IMR-90 (cell line): ENCODE data around the gene AMACR. TPM values are rescaled to one million over a fixed set of nuclear protein-coding genes. Genes with fewer than 3 reads are reported as not detected.

Source experiments
- ATAC-seq: fragments of 200-7000 bp; cut with Tn5 transposase; 2 replicates; pipeline ENCODE4 v1.9.1; 2020; ENCODE audit warnings: low read depth, mild to moderate bottlenecking, moderate library complexity
- BruUV-seq: library from RNA; stranded (reverse); fragments of 400-500 nt; replicated peaks from 2 replicates; lab custom pipeline; 2021; lab: Mats Ljungman, UMichigan
- CTCF ChIA-PET: fragments of 300-600 bp; formaldehyde crosslinking; extraction: SDS; loops from one replicate; lab custom pipeline; 2021; ENCODE audit warnings: antibody characterized with exemption; lab: Yijun Ruan, JAX
- POLR2A ChIA-PET: fragments of 300-600 bp; sonication (Branson Sonifier 250); formaldehyde crosslinking; loops from one replicate; lab custom pipeline; 2022; ENCODE audit warnings: antibody characterized with exemption; ENCODE audit not compliant: unreplicated experiment; lab: Charles Lee
- DNase-seq: peaks from one replicate; pipeline ENCODE4 v3.0.0; 2013
- H2AFZ ChIP-seq: replicated peaks from 2 replicates; pipeline ENCODE3; 2013; ENCODE audit warnings: low read length, mild to moderate bottlenecking; ENCODE audit not compliant: poor library complexity
- H2AK5ac ChIP-seq: 2 replicates; pipeline ENCODE4 v1.6.1; 2013; ENCODE audit warnings: low read depth, low read length, inconsistent platforms
- H2AK9ac ChIP-seq: replicated peaks from 2 replicates; pipeline ENCODE3; 2013; ENCODE audit warnings: mild to moderate bottlenecking, low read depth, low read length, moderate library complexity; ENCODE audit not compliant: poor library complexity
- H2BK120ac ChIP-seq: 2 replicates; pipeline ENCODE4 v1.6.1; 2013; ENCODE audit warnings: low read depth, low read length, inconsistent platforms
- H2BK15ac ChIP-seq: 3 replicates; pipeline ENCODE4 v1.6.1; 2013; ENCODE audit warnings: low read depth, low read length, inconsistent platforms
- H2BK20ac ChIP-seq: 2 replicates; pipeline ENCODE4 v1.6.1; 2013; ENCODE audit warnings: low read depth, mild to moderate bottlenecking, inconsistent platforms, low read length, moderate library complexity
- H2BK5ac ChIP-seq: 2 replicates; pipeline ENCODE4 v1.6.1; 2013; ENCODE audit warnings: mild to moderate bottlenecking, low read depth, low read length, inconsistent platforms; ENCODE audit not compliant: poor library complexity, severe bottlenecking
- H3K14ac ChIP-seq: replicated peaks from 2 replicates; pipeline ENCODE4 v1.6.1; 2013; ENCODE audit warnings: low read depth, low read length, inconsistent platforms
- H3K18ac ChIP-seq: 2 replicates; pipeline ENCODE4 v1.6.1; 2013; ENCODE audit warnings: low read depth, low read length, control low read depth
- H3K23ac ChIP-seq: 2 replicates; pipeline ENCODE4 v1.6.1; 2013; ENCODE audit warnings: low read depth, low read length, inconsistent platforms
- H3K27ac ChIP-seq: 2 replicates; pipeline ENCODE4 v1.5.1; 2013; ENCODE audit warnings: mild to moderate bottlenecking, control low read depth, low read length; ENCODE audit not compliant: insufficient read depth
- H3K27me3 ChIP-seq: 2 replicates; pipeline ENCODE4 v1.6.1; 2013; ENCODE audit warnings: low read length; ENCODE audit not compliant: control insufficient read depth, insufficient read depth
- H3K36me3 ChIP-seq: 2 replicates; pipeline ENCODE4 v1.6.1; 2013; ENCODE audit warnings: low read length, mixed read lengths; ENCODE audit not compliant: control insufficient read depth, insufficient read depth
- H3K4ac ChIP-seq: 2 replicates; pipeline ENCODE4 v1.6.1; 2013; ENCODE audit warnings: low read depth, low read length, inconsistent platforms
- H3K4me1 ChIP-seq: 2 replicates; pipeline ENCODE4 v1.6.1; 2013; ENCODE audit warnings: low read length, mixed read lengths; ENCODE audit not compliant: control insufficient read depth, insufficient read depth
- H3K4me2 ChIP-seq: 2 replicates; pipeline ENCODE4 v1.6.1; 2013; ENCODE audit warnings: low read depth, mild to moderate bottlenecking, control low read depth, low read length, moderate library complexity
- H3K4me3 ChIP-seq: 2 replicates; pipeline ENCODE4 v1.5.1; 2013; ENCODE audit warnings: low read depth, mild to moderate bottlenecking, control low read depth, low read length, moderate library complexity; ENCODE audit not compliant: insufficient read depth
- H3K56ac ChIP-seq: 2 replicates; pipeline ENCODE4 v1.6.1; 2013; ENCODE audit warnings: low read length, inconsistent platforms; ENCODE audit not compliant: insufficient read depth; ENCODE audit errors: extremely low read depth
- H3K79me1 ChIP-seq, 2 experiments: 2 replicates each; pipeline ENCODE4 v1.6.1; 2013; ENCODE audit warnings: low read length in 2 of 2, inconsistent platforms in 1 of 2, low read depth in 1 of 2
- H3K9ac ChIP-seq: 2 replicates; pipeline ENCODE4 v1.6.1; 2013; ENCODE audit warnings: low read depth, low read length, control low read depth
- H3K9me1 ChIP-seq: 2 replicates; pipeline ENCODE4 v1.6.1; 2013; ENCODE audit warnings: low read length, inconsistent platforms; ENCODE audit not compliant: insufficient read depth
- H3K9me3 ChIP-seq: 2 replicates; pipeline ENCODE4 v1.6.1; 2013; ENCODE audit warnings: low read length; ENCODE audit not compliant: control insufficient read depth, insufficient read depth
- H4K20me1 ChIP-seq: 2 replicates; pipeline ENCODE4 v1.6.1; 2013; ENCODE audit warnings: low read length, inconsistent platforms; ENCODE audit not compliant: insufficient read depth
- H4K5ac ChIP-seq: 2 replicates; pipeline ENCODE4 v1.6.1; 2013; ENCODE audit warnings: mild to moderate bottlenecking, low read depth, low read length, control low read depth
- H4K8ac ChIP-seq, 2 experiments: 2 replicates each; pipeline ENCODE4 v1.6.1; 2013; ENCODE audit warnings: low read depth in 2 of 2, low read length in 2 of 2, control low read depth in 1 of 2, inconsistent platforms in 1 of 2
- H4K91ac ChIP-seq: 2 replicates; pipeline ENCODE4 v1.6.1; 2013; ENCODE audit warnings: low read depth, low read length, inconsistent platforms; ENCODE audit not compliant: insufficient read depth
- NFE2L2 ChIP-seq: fragments of 150-350 bp; IDR thresholded peaks from 2 replicates; pipeline ENCODE4 v1.6.1; 2016; ENCODE audit warnings: low read depth, mild to moderate bottlenecking, low read length
- WGBS, 2 experiments: methylation state at CpG; one replicate each; pipeline versions ENCODE4 v1.1.5 to v1.1.7; 2013; ENCODE audit warnings: missing lambda C conversion rate in 2 of 2; ENCODE audit not compliant: insufficient read length in 1 of 2; ENCODE audit errors: extremely low coverage in 2 of 2; 5-methylcytosine and 5-hydroxymethylcytosine counted together
- dilution Hi-C: fragments of 300-500 bp; cut with HindIII; formaldehyde crosslinking; loops from one replicate; pipeline ENCODE4 v1.14.3; 2018; ENCODE audit warnings: low sequenced_read_pairs; ENCODE audit not compliant: unreplicated experiment
- in situ Hi-C: fragments of 300-500 bp; cut with MboI; formaldehyde crosslinking; loops from 3 replicates; pipeline ENCODE4 v1.14.3; 2019; ENCODE audit warnings: low sequenced_read_pairs, inconsistent platforms, mixed read lengths
- intact Hi-C: fragments of 100-400 bp; cut with micrococcal nuclease; formaldehyde crosslinking; loops from 2 replicates; pipeline ENCODE4 v1.10.0; 2022
- polyA plus RNA-seq, 3 experiments: library from polyadenylated mRNA; depleted of rRNA; stranded (reverse); fragments of >200 nt; gene quantifications; 2 replicates each; pipeline ENCODE4 v1.2.3, GENCODE V29; 2012; ENCODE audit warnings: low replicate concordance in 1 of 3
- total RNA-seq: library from RNA; depleted of rRNA; stranded (reverse); fragments of >200 nt; gene quantifications from 2 replicates; pipeline ENCODE4 v1.2.3, GENCODE V29; 2012

AMACR gene
- total and polyA plus RNA-seq, 2 of the 4 experiments (the other 2 are of a cell fraction): 8.2 to 12.9 TPM

DNA sequence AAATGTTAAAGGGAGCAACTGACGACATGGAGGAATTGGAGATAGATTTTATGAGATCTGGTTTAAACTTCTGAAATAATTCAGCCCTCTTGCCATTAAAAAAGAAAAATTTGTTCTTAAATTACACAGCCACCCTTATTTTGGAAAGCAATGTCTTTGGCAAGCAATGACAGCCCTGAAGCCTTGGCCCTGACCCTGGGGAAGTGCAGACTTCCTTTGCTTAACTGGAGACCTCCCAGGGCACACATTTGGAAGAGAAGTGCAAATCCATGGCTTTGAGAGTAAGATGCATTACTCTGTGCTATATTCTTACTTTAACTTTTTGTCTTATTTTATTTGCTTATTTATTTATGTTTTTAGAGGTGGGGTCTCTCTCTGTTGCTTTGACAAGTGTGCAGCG lies 49.7 kb downstream of the AMACR start:
- intact Hi-C loops (no loop called here), dilution Hi-C loops (no loop called here), in situ Hi-C loops (no loop called here)
- Histone ChIP-seq H3K4me3 (no peak overlapping the region), H3K9me1 (no peaks in the 10 kb centered on the region), H2AK5ac (no peak overlapping the region), H2BK120ac (no peak overlapping the region), H2AFZ (no peak overlapping the region), H3K9ac (no peak overlapping the region), H3K4ac (no peak overlapping the region), H4K91ac (no peak overlapping the region), H3K18ac (no peak overlapping the region), H2BK5ac (no peak overlapping the region), H3K27me3 (peaks cover 26% of the 10 kb centered on the region), H2BK15ac (no peak overlapping the region), H3K79me1 (no peaks in the 10 kb centered on the region), H3K4me2 (no peak overlapping the region), H2AK9ac (no peak overlapping the region), H3K36me3 (no peaks in the 10 kb centered on the region), H4K20me1 (no peaks in the 10 kb centered on the region), H3K4me1 (no peaks in the 10 kb centered on the region), H3K27ac (no peak overlapping the region), H3K23ac (no peak overlapping the region), H4K8ac (no peak overlapping the region), H3K56ac (no peak overlapping the region), H2BK20ac (no peak overlapping the region), H3K9me3 (peaks cover 3% of the 10 kb centered on the region), H3K14ac (no peak overlapping the region), H4K5ac (no peak overlapping the region)
- BruUV-seq: no TSS peak
- DNase-seq (no peak), ATAC-seq (no peak)
- POLR2A ChIA-PET: no interaction called here
- TF ChIP-seq NFE2L2: no peak
- CTCF ChIA-PET: interaction anchor here (2.6 kb wide), 1 partner anchor 12 kb away, joined by 11 read pairs; no protein-coding TSS in a partner anchor
- whole genome bisulfite sequencing, 2 experiments: no CpG with 5 or more reads among the region's 2 CpGs
